Effector memory CD8-positive, alpha-beta T cell (primary cell): ENCODE measurements around the gene VSIG10L2.
"Not testable (repeated sequence)": the region's sequence is repeated elsewhere in the genome, so short reads cannot be mapped to it uniquely, and the experiment has no call there.

Experiments
- ATAC-seq: fragments of 150-1000 bp; cut with Tn5 transposase; replicated peaks from 2 replicates; pipeline ENCODE4 v1.10.0; 2021; ENCODE audit warnings: mild to moderate bottlenecking, moderate library complexity
- DNase-seq, 3 experiments: peaks; one replicate each; pipeline ENCODE4 v3.0.0; 2021
- H3K27ac Mint-ChIP-seq, 2 donors: one replicate each; pipeline ENCODE4 v1.8.0; 2022; ENCODE audit warnings: mild to moderate bottlenecking in 2 of 2, mixed read lengths in 2 of 2, moderate library complexity in 2 of 2
- H3K27me3 Mint-ChIP-seq, 2 donors: one replicate each; pipeline ENCODE4 v1.8.0; 2022; ENCODE audit warnings: mixed read lengths in 2 of 2
- H3K36me3 Mint-ChIP-seq: one replicate; pipeline ENCODE4 v1.8.0; 2022; ENCODE audit warnings: mild to moderate bottlenecking, moderate library complexity, mixed read lengths; ENCODE audit not compliant: insufficient read depth
- H3K4me1 Mint-ChIP-seq, 2 donors: one replicate each; pipeline ENCODE4 v1.8.0; 2022; ENCODE audit warnings: low read depth in 2 of 2, mixed read lengths in 2 of 2
- H3K4me3 Mint-ChIP-seq, 2 donors: one replicate each; pipeline ENCODE4 v1.8.0; 2022; ENCODE audit warnings: mild to moderate bottlenecking in 2 of 2, mixed read lengths in 2 of 2, moderate library complexity in 2 of 2
- H3K9me3 Mint-ChIP-seq, 2 donors: one replicate each; pipeline ENCODE4 v1.8.0; 2022; ENCODE audit warnings: mixed read lengths in 2 of 2

The VSIG10L2 gene

GRCh38 chr11:125976156-125976555 is 30.3 kb downstream of the VSIG10L2 start:
- Mint-ChIP-seq H3K27ac (no peak overlapping the region), H3K4me3 (no peak overlapping the region), H3K4me1 (no peaks in the 10 kb centered on the region), H3K36me3 (no peaks in the 10 kb centered on the region), H3K27me3 (peaks cover 0 to 10% of the 10 kb centered on the region in 2 donors), H3K9me3 (no peaks in the 10 kb centered on the region)
- ATAC-seq (no peak), DNase-seq (no peak)

GRCh38 chr11:125977333-125977732 is 31.5 kb downstream of the VSIG10L2 start:
- no peak for DNase-seq
- no peaks in the 10 kb centered on the region for H3K4me1 Mint-ChIP-seq
- H3K27ac Mint-ChIP-seq = no peak overlapping the region
- no peak for ATAC-seq
- no peaks in the 10 kb centered on the region for H3K36me3 Mint-ChIP-seq
- H3K9me3 Mint-ChIP-seq = no peaks in the 10 kb centered on the region
- peaks cover 0 to under 1% of the 10 kb centered on the region in 2 donors for H3K27me3 Mint-ChIP-seq
- H3K4me3 Mint-ChIP-seq = no peak overlapping the region

GRCh38 chr11:125978181-125978716 is 32.4 kb downstream of the VSIG10L2 start:
- Mint-ChIP-seq H3K36me3 (no peaks in the 10 kb centered on the region), H3K4me3 (no peak overlapping the region), H3K9me3 (no peaks in the 10 kb centered on the region), H3K27me3 (no peaks in the 10 kb centered on the region), H3K4me1 (no peaks in the 10 kb centered on the region), H3K27ac (no peak overlapping the region)
- ATAC-seq (no peak), DNase-seq (no peak)

- Mint-ChIP-seq H3K27me3 (no peaks in the 10 kb centered on the region), H3K36me3 (no peaks in the 10 kb centered on the region), H3K9me3 (no peaks in the 10 kb centered on the region), H3K27ac (no peak overlapping the region), H3K4me1 (no peaks in the 10 kb centered on the region), H3K4me3 (no peak overlapping the region)
- DNase-seq (no peak), ATAC-seq (no peak)
These were observed 33.0 kb downstream of the VSIG10L2 start for GRCh38 chr11:125978778-125979407.

GRCh38 chr11:125979511-125979910 is 33.7 kb downstream of the VSIG10L2 start:
- H3K27ac Mint-ChIP-seq = no peak overlapping the region
- no peaks in the 10 kb centered on the region for H3K27me3 Mint-ChIP-seq
- H3K36me3 Mint-ChIP-seq = no peaks in the 10 kb centered on the region
- ATAC-seq (no peak), DNase-seq (no peak)
- no peak overlapping the region for H3K4me3 Mint-ChIP-seq
- H3K9me3 Mint-ChIP-seq = no peaks in the 10 kb centered on the region
- H3K4me1 Mint-ChIP-seq = no peaks in the 10 kb centered on the region

- no peaks in the 10 kb centered on the region for H3K9me3 Mint-ChIP-seq
- no peaks in the 10 kb centered on the region for H3K36me3 Mint-ChIP-seq
- H3K27me3 Mint-ChIP-seq = no peaks in the 10 kb centered on the region
- no peak for DNase-seq
- no peak overlapping the region for H3K27ac Mint-ChIP-seq
- H3K4me3 Mint-ChIP-seq = no peak overlapping the region
- no peak for ATAC-seq
- H3K4me1 Mint-ChIP-seq = no peaks in the 10 kb centered on the region
These were observed 34.6 kb downstream of the VSIG10L2 start for GRCh38 chr11:125980436-125980835.

GRCh38 chr11:125982348-125982730 is 36.5 kb downstream of the VSIG10L2 start:
- no peak for DNase-seq
- Mint-ChIP-seq H3K36me3 (no peaks in the 10 kb centered on the region), H3K4me3 (no peak overlapping the region), H3K4me1 (no peaks in the 10 kb centered on the region), H3K27ac (no peak overlapping the region), H3K27me3 (no peaks in the 10 kb centered on the region), H3K9me3 (no peaks in the 10 kb centered on the region)
- ATAC-seq = no peak

- H3K9me3 Mint-ChIP-seq, H3K4me3 Mint-ChIP-seq, H3K36me3 Mint-ChIP-seq, DNase-seq, H3K27me3 Mint-ChIP-seq, ATAC-seq, H3K27ac Mint-ChIP-seq, H3K4me1 Mint-ChIP-seq: not testable (repeated sequence)
These were observed 40.1 kb downstream of the VSIG10L2 start for GRCh38 chr11:125985956-125986355.

GRCh38 chr11:125987066-125987641 is 41.3 kb downstream of the VSIG10L2 start:
- DNase-seq = no peak
- no peak for ATAC-seq
- H3K36me3 Mint-ChIP-seq = no peaks in the 10 kb centered on the region
- no peaks in the 10 kb centered on the region for H3K27me3 Mint-ChIP-seq
- no peaks in the 10 kb centered on the region for H3K4me1 Mint-ChIP-seq
- H3K27ac Mint-ChIP-seq = no peak overlapping the region
- H3K9me3 Mint-ChIP-seq = no peaks in the 10 kb centered on the region
- no peak overlapping the region for H3K4me3 Mint-ChIP-seq

GRCh38 chr11:125990244-125990643 is 44.4 kb downstream of the VSIG10L2 start:
- H3K27me3 Mint-ChIP-seq = no peaks in the 10 kb centered on the region
- no peaks in the 10 kb centered on the region for H3K36me3 Mint-ChIP-seq
- H3K4me3 Mint-ChIP-seq = no peak overlapping the region

GRCh38 chr11:125992893-125993292 is 47.0 kb downstream of the VSIG10L2 start:
- no peak overlapping the region for H3K4me3 Mint-ChIP-seq
- no peaks in the 10 kb centered on the region for H3K4me1 Mint-ChIP-seq
- DNase-seq (no peak), ATAC-seq (no peak)
- H3K27me3 Mint-ChIP-seq = no peaks in the 10 kb centered on the region
- H3K9me3 Mint-ChIP-seq = no peaks in the 10 kb centered on the region
- H3K27ac Mint-ChIP-seq = no peak overlapping the region
- H3K36me3 Mint-ChIP-seq = peaks cover 3% of the 10 kb centered on the region

More at GRCh38 chr11:125990244-125990643, 44.4 kb downstream of the VSIG10L2 start:
- no peak for ATAC-seq
- Mint-ChIP-seq H3K27ac (no peak overlapping the region), H3K4me1 (no peaks in the 10 kb centered on the region), H3K9me3 (no peaks in the 10 kb centered on the region)
- no peak for DNase-seq

GRCh38 chr11:125994509-125994908 is 48.7 kb downstream of the VSIG10L2 start:
- DNase-seq (no peak), ATAC-seq (no peak)
- no peaks in the 10 kb centered on the region for H3K4me1 Mint-ChIP-seq
- no peak overlapping the region for H3K27ac Mint-ChIP-seq
- H3K9me3 Mint-ChIP-seq = no peaks in the 10 kb centered on the region
- no peak overlapping the region for H3K4me3 Mint-ChIP-seq
- peaks cover 0 to 2% of the 10 kb centered on the region in 2 donors for H3K27me3 Mint-ChIP-seq
- peaks cover 3% of the 10 kb centered on the region for H3K36me3 Mint-ChIP-seq

GRCh38 chr11:125995313-125995712 is 49.5 kb downstream of the VSIG10L2 start:
- peaks cover 3% of the 10 kb centered on the region for H3K36me3 Mint-ChIP-seq
- H3K9me3 Mint-ChIP-seq = no peaks in the 10 kb centered on the region
- no peak overlapping the region for H3K4me3 Mint-ChIP-seq
- no peak overlapping the region for H3K27ac Mint-ChIP-seq
- ATAC-seq (no peak), DNase-seq (no peak)
- H3K27me3 Mint-ChIP-seq = peaks cover 0 to 6% of the 10 kb centered on the region in 2 donors
- no peaks in the 10 kb centered on the region for H3K4me1 Mint-ChIP-seq

GRCh38 chr11:125998267-125998666 is 52.4 kb downstream of the VSIG10L2 start:
- Mint-ChIP-seq H3K9me3 (no peaks in the 10 kb centered on the region), H3K4me3 (no peak overlapping the region), H3K27ac (no peak overlapping the region), H3K4me1 (no peaks in the 10 kb centered on the region), H3K36me3 (peaks cover 3% of the 10 kb centered on the region), H3K27me3 (peaks cover 5 to 16% of the 10 kb centered on the region in 2 donors)
- no peak for ATAC-seq
- no peak for DNase-seq
